SH-SY5Y (cell line): ENCODE results near the gene RCE1.

Experiments
- GATA2 ChIP-seq: IDR thresholded peaks from 2 replicates; pipeline ENCODE4 v1.6.1; 2011; ENCODE audit warnings: mild to moderate bottlenecking, low read depth, low read length
- GATA3 ChIP-seq: IDR thresholded peaks from 2 replicates; pipeline ENCODE4 v1.6.1; 2011; ENCODE audit warnings: low read depth, mild to moderate bottlenecking, low read length, moderate library complexity

DNA sequence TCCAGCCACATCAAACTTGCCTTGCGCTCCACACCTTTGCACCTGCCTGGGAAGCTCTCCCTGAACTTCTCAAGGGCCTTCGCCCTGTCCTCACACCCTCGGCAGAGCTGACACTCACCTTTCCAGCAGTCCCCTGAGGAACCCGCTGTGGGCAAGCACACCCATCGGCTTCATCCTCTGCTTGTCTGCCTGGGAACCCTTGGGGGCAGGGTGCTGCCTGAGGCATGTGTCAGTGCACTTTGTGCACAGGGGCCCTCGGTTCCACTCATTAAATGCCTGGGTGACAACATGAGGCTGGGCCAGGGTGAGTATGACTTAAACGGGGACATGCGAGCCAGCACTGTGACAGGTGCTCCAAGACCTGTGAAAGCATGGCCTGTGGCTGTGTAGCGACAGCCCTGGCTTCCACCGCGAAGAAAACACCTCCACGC is 11.0 kb downstream of the RCE1 start:
- TF ChIP-seq GATA2 = no peak
- no peak for TF ChIP-seq GATA3
